GM20000 (cell line): ENCODE data around the gene HAPLN2.

ENCODE experiments used
- DNase-seq: peaks from one replicate; pipeline ENCODE4 v3.0.0; 2012; ENCODE audit warnings: low spot score
- CTCF ChIP-seq: IDR thresholded peaks from 2 replicates; pipeline ENCODE4 v1.5.1; 2012; ENCODE audit warnings: mild to moderate bottlenecking, control low read depth; ENCODE audit errors: extremely low read depth, missing control alignments

Gene HAPLN2

GRCh38 chr1:156638189-156638985 lies 19.2 kb downstream of the HAPLN2 start:
- TF ChIP-seq CTCF: no peak
- no peak for DNase-seq

- TF ChIP-seq CTCF: no peak
- DNase-seq: no peak
Observed at GRCh38 chr1:156639601-156640101, 20.4 kb downstream of the HAPLN2 start.

GRCh38 chr1:156640842-156641706 lies 21.9 kb downstream of the HAPLN2 start:
- DNase-seq: no peak
- TF ChIP-seq CTCF: no peak

GRCh38 chr1:156641761-156642264 lies 22.6 kb downstream of the HAPLN2 start, which contains the start of gene BCAN:
BCAN (plus strand) TSS chr1:156642117; CDS start chr1:156646055, 3,938 bp downstream.
- DNase-seq: peak; percentile 73
- TF ChIP-seq CTCF: no peak

- no peak for TF ChIP-seq CTCF
Observed at GRCh38 chr1:156642265-156643048, 23.2 kb downstream of the HAPLN2 start.

GRCh38 chr1:156643049-156643777 lies 24.0 kb downstream of the HAPLN2 start:
- no peak for TF ChIP-seq CTCF
- no peak for DNase-seq

More at GRCh38 chr1:156642265-156643048, 23.2 kb downstream of the HAPLN2 start:
- DNase-seq: no peak
